Measurements from ENCODE around the gene SARM1. TPM values are rescaled to one million over a fixed set of nuclear protein-coding genes. Genes with fewer than 3 reads are reported as not detected.
A peak's percentile ranks its signal among the peaks of the same experiment; 100 is the strongest.

SARM1 gene
- total and polyA plus RNA-seq, 2 of the 13 experiments (the other 11 are each of a cell fraction or from before 2014, with no cell fraction given), result 0.73 to 0.86 TPM

DNA sequence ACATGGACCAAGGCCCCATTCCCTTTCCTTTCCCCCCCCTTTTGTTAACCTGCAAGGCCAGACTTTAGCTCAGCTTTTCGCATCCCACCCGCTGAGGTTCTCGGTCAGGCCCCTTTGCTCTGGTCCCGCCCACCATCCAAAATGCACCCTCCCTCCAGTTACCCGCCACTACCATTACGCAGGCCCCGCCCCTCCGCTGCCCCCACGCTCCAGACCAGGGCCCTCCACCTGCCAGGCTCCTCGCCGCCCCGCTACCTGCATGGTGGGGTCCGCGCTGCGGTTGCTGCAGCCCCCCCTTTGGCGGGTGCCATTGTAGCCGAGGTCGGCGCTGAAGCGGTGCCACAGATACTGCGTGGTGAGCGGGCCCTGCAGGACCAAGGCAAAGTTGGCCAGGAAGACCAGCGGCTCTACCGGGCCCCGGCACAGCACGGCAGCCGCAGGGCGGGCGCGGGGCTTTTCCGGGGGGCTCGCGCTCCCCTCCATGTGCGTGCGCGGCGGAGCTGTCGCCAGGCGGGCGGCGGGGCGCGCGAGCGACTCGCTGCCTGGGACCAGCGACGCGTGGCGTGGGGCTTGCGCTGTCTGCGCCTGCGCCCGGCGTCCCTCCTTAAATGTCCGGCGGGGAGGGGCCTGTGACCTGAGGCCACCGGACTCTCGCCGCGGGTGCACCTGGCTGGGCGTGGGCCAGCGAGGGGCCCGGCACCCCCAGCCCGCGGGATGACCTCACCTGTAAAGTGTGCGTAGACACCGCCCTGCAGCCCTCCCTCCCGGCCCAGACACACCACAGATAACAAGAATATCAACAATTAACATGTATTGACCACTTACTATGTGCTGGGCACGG is 34.4 kb downstream of the SARM1 start, which contains the start of gene SLC46A1 (continued):
- TF ChIP-seq HDAC6 (IDR thresholded peaks at IDR 0.05; ENCODE audit: low read depth, low read length) (no peak), ARID2 (CRISPR knock-in tag; IDR thresholded peaks at IDR 0.05; ENCODE audit: borderline replicate concordance) (no peak), MZF1 (CRISPR knock-in tag; IDR thresholded peaks at IDR 0.05; ENCODE audit: borderline replicate concordance) (no peak), SNAI1 (CRISPR knock-in tag; IDR thresholded peaks at IDR 0.05; ENCODE audit: borderline replicate concordance) (no peak), KMT2B (CRISPR knock-in tag; IDR thresholded peaks at IDR 0.05) (0 out of 2 replicates have a peak, but pooled peaks have one; percentile 28), ZNF101 (CRISPR knock-in tag; IDR thresholded peaks at IDR 0.05; ENCODE audit: borderline replicate concordance, low read depth) (0 out of 2 replicates have a peak, but pooled peaks have one; percentile 20), ISX (CRISPR knock-in tag; conservative IDR thresholded peaks at IDR 0.05) (no peak), ZNF451 (CRISPR knock-in tag; IDR thresholded peaks at IDR 0.05) (no peak), MYC (CRISPR knock-in tag; IDR thresholded peaks at IDR 0.05; ENCODE audit: borderline replicate concordance) (peak; percentile 77; the same call in 1 of the 2 replicates), ZNF136 (CRISPR knock-in tag; IDR thresholded peaks at IDR 0.05; ENCODE audit: low read depth) (no peak), ZNF562 (CRISPR knock-in tag; IDR thresholded peaks at IDR 0.05; ENCODE audit: borderline replicate concordance) (no peak), KLF9 (CRISPR knock-in tag; IDR thresholded peaks at IDR 0.05; ENCODE audit: low read depth) (no peak), PLRG1 (conservative IDR thresholded peaks at IDR 0.05) (no peak), REL (CRISPR knock-in tag; conservative IDR thresholded peaks at IDR 0.05) (0 out of 2 replicates have a peak, but pooled peaks have one; percentile 58), AKAP8 (CRISPR knock-in tag; IDR thresholded peaks at IDR 0.05) (no peak; the same call in 1 of the 2 replicates)
- TF ChIP-seq, protein P1, sequence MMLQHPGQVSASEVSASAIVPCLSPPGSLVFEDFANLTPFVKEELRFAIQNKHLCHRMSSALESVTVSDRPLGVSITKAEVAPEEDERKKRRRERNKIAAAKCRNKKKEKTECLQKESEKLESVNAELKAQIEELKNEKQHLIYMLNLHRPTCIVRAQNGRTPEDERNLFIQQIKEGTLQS (CRISPR knock-in tag; IDR thresholded peaks at IDR 0.05), result no peak
- TF ChIP-seq, protein P2, sequence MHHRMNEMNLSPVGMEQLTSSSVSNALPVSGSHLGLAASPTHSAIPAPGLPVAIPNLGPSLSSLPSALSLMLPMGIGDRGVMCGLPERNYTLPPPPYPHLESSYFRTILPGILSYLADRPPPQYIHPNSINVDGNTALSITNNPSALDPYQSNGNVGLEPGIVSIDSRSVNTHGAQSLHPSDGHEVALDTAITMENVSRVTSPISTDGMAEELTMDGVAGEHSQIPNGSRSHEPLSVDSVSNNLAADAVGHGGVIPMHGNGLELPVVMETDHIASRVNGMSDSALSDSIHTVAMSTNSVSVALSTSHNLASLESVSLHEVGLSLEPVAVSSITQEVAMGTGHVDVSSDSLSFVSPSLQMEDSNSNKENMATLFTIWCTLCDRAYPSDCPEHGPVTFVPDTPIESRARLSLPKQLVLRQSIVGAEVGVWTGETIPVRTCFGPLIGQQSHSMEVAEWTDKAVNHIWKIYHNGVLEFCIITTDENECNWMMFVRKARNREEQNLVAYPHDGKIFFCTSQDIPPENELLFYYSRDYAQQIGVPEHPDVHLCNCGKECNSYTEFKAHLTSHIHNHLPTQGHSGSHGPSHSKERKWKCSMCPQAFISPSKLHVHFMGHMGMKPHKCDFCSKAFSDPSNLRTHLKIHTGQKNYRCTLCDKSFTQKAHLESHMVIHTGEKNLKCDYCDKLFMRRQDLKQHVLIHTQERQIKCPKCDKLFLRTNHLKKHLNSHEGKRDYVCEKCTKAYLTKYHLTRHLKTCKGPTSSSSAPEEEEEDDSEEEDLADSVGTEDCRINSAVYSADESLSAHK (CRISPR knock-in tag; IDR thresholded peaks at IDR 0.05; ENCODE audit: borderline replicate concordance), result no peak
- TF ChIP-seq, protein P3, sequence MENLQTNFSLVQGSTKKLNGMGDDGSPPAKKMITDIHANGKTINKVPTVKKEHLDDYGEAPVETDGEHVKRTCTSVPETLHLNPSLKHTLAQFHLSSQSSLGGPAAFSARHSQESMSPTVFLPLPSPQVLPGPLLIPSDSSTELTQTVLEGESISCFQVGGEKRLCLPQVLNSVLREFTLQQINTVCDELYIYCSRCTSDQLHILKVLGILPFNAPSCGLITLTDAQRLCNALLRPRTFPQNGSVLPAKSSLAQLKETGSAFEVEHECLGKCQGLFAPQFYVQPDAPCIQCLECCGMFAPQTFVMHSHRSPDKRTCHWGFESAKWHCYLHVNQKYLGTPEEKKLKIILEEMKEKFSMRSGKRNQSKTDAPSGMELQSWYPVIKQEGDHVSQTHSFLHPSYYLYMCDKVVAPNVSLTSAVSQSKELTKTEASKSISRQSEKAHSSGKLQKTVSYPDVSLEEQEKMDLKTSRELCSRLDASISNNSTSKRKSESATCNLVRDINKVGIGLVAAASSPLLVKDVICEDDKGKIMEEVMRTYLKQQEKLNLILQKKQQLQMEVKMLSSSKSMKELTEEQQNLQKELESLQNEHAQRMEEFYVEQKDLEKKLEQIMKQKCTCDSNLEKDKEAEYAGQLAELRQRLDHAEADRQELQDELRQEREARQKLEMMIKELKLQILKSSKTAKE (CRISPR knock-in tag; IDR thresholded peaks at IDR 0.05; ENCODE audit: borderline replicate concordance), result no peak
- TF ChIP-seq, protein P4, sequence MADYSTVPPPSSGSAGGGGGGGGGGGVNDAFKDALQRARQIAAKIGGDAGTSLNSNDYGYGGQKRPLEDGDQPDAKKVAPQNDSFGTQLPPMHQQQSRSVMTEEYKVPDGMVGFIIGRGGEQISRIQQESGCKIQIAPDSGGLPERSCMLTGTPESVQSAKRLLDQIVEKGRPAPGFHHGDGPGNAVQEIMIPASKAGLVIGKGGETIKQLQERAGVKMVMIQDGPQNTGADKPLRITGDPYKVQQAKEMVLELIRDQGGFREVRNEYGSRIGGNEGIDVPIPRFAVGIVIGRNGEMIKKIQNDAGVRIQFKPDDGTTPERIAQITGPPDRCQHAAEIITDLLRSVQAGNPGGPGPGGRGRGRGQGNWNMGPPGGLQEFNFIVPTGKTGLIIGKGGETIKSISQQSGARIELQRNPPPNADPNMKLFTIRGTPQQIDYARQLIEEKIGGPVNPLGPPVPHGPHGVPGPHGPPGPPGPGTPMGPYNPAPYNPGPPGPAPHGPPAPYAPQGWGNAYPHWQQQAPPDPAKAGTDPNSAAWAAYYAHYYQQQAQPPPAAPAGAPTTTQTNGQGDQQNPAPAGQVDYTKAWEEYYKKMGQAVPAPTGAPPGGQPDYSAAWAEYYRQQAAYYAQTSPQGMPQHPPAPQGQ (CRISPR knock-in tag; IDR thresholded peaks at IDR 0.05; ENCODE audit: borderline replicate concordance), result no peak
- TF ChIP-seq, protein P5, sequence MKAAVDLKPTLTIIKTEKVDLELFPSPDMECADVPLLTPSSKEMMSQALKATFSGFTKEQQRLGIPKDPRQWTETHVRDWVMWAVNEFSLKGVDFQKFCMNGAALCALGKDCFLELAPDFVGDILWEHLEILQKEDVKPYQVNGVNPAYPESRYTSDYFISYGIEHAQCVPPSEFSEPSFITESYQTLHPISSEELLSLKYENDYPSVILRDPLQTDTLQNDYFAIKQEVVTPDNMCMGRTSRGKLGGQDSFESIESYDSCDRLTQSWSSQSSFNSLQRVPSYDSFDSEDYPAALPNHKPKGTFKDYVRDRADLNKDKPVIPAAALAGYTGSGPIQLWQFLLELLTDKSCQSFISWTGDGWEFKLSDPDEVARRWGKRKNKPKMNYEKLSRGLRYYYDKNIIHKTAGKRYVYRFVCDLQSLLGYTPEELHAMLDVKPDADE (CRISPR knock-in tag; IDR thresholded peaks at IDR 0.05), result no peak
